Measurements from ENCODE around the gene RGS10.

DNA sequence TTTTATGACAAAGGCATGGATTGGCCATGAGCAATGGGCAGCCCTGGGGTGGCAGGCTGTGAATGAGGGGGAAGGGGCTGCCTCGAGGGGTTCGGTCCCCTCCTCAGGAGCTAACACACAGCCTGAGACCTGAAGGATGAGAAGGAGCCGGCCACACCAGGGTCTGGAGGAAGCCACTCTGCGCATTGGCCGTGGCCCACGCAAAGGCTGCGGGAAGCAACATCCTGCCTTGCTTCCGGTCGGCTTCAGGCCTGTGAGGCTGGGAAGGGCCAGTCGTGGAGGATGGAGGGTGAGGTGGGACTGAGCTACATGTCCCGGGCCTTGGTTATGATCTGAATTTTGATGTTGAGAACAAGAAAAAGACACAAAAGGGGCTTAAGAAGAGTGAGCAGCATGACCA lies 49.4 kb downstream of the RGS10 start:
- TF ChIP-seq, protein P1, sequence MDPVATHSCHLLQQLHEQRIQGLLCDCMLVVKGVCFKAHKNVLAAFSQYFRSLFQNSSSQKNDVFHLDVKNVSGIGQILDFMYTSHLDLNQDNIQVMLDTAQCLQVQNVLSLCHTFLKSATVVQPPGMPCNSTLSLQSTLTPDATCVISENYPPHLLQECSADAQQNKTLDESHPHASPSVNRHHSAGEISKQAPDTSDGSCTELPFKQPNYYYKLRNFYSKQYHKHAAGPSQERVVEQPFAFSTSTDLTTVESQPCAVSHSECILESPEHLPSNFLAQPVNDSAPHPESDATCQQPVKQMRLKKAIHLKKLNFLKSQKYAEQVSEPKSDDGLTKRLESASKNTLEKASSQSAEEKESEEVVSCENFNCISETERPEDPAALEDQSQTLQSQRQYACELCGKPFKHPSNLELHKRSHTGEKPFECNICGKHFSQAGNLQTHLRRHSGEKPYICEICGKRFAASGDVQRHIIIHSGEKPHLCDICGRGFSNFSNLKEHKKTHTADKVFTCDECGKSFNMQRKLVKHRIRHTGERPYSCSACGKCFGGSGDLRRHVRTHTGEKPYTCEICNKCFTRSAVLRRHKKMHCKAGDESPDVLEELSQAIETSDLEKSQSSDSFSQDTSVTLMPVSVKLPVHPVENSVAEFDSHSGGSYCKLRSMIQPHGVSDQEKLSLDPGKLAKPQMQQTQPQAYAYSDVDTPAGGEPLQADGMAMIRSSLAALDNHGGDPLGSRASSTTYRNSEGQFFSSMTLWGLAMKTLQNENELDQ (tag by site-specific recombination; IDR thresholded peaks at IDR 0.05; ENCODE audit: low read depth), result no peak
- TF ChIP-seq, protein P2, sequence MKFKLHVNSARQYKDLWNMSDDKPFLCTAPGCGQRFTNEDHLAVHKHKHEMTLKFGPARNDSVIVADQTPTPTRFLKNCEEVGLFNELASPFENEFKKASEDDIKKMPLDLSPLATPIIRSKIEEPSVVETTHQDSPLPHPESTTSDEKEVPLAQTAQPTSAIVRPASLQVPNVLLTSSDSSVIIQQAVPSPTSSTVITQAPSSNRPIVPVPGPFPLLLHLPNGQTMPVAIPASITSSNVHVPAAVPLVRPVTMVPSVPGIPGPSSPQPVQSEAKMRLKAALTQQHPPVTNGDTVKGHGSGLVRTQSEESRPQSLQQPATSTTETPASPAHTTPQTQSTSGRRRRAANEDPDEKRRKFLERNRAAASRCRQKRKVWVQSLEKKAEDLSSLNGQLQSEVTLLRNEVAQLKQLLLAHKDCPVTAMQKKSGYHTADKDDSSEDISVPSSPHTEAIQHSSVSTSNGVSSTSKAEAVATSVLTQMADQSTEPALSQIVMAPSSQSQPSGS (tag by site-specific recombination; IDR thresholded peaks at IDR 0.05; ENCODE audit: low read depth), result no peak
- TF ChIP-seq ZNF155 (tag by site-specific recombination; IDR thresholded peaks at IDR 0.05) (no peak), BCL11A (tag by site-specific recombination; IDR thresholded peaks at IDR 0.05; ENCODE audit: low read depth) (no peak), GLIS1 (tag by site-specific recombination; IDR thresholded peaks at IDR 0.05) (no peak), ZBTB1 (tag by site-specific recombination; IDR thresholded peaks at IDR 0.05) (no peak)
- TF ChIP-seq, protein P3, sequence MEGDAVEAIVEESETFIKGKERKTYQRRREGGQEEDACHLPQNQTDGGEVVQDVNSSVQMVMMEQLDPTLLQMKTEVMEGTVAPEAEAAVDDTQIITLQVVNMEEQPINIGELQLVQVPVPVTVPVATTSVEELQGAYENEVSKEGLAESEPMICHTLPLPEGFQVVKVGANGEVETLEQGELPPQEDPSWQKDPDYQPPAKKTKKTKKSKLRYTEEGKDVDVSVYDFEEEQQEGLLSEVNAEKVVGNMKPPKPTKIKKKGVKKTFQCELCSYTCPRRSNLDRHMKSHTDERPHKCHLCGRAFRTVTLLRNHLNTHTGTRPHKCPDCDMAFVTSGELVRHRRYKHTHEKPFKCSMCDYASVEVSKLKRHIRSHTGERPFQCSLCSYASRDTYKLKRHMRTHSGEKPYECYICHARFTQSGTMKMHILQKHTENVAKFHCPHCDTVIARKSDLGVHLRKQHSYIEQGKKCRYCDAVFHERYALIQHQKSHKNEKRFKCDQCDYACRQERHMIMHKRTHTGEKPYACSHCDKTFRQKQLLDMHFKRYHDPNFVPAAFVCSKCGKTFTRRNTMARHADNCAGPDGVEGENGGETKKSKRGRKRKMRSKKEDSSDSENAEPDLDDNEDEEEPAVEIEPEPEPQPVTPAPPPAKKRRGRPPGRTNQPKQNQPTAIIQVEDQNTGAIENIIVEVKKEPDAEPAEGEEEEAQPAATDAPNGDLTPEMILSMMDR (tag by site-specific recombination; IDR thresholded peaks at IDR 0.05), result no peak
- TF ChIP-seq, protein P4, sequence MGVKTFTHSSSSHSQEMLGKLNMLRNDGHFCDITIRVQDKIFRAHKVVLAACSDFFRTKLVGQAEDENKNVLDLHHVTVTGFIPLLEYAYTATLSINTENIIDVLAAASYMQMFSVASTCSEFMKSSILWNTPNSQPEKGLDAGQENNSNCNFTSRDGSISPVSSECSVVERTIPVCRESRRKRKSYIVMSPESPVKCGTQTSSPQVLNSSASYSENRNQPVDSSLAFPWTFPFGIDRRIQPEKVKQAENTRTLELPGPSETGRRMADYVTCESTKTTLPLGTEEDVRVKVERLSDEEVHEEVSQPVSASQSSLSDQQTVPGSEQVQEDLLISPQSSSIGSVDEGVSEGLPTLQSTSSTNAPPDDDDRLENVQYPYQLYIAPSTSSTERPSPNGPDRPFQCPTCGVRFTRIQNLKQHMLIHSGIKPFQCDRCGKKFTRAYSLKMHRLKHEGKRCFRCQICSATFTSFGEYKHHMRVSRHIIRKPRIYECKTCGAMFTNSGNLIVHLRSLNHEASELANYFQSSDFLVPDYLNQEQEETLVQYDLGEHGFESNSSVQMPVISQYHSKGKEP (tag by site-specific recombination; IDR thresholded peaks at IDR 0.05), result no peak

Data from HEK293 (cell line).